GM19397 (cell line): ENCODE measurements around the gene CR1L.
A peak's percentile ranks its signal among the peaks of the same experiment; 100 is the strongest.
"Not testable (repeated sequence)": the region's sequence is repeated elsewhere in the genome, so short reads cannot be mapped to it uniquely, and the experiment has no call there.

Source experiments
- ATAC-seq: cut with Tn5 transposase; IDR thresholded peaks from one replicate; pipeline ENCODE4 v1.9.1; 2021; ENCODE audit warnings: mild to moderate bottlenecking, moderate library complexity; ENCODE audit not compliant: unreplicated experiment

The CR1L gene

DNA sequence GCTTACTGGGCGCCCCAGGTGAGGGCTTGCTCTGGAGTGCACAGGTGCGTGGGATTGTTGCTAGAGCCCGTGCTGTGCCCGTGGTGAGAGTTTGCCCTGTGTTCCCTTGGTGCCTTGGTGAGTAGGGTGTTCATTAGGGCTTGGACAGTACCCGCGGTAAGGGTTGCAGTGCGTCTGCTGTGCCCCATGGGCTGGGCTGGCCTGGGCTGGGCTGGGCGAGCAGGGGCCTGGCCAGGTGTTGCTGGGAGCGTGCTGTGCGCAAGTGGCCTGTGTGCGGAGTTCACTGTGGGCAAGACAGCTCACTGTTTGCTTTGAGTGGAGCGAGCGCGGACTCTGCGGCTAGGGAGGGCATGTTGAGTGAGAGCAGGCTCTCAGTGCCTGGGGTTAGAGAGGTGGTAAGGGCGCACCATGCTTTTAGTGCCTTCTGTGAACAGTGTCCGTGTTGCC is 725 bp downstream of the CR1L start:
- no peak for ATAC-seq

DNA sequence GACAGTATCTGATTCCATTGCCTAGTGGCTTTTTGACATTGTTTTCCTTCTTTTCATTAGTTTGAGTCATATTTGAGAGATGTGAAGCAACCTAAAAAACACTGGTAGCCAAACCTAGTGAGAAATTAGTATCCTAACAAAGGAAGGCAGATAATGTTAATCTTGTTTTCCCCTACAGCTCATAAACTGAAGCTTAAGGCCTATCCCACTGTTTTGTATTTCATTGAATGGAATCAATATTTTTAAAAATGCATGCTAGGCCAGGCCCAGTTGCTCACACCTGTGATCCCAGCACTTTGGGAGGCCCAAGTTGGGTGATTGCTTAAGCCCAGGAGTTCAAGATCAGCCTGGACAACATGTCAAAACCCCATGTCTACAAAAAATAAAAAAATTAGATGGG is 1.2 kb downstream of the CR1L start:
- no peak for ATAC-seq

DNA sequence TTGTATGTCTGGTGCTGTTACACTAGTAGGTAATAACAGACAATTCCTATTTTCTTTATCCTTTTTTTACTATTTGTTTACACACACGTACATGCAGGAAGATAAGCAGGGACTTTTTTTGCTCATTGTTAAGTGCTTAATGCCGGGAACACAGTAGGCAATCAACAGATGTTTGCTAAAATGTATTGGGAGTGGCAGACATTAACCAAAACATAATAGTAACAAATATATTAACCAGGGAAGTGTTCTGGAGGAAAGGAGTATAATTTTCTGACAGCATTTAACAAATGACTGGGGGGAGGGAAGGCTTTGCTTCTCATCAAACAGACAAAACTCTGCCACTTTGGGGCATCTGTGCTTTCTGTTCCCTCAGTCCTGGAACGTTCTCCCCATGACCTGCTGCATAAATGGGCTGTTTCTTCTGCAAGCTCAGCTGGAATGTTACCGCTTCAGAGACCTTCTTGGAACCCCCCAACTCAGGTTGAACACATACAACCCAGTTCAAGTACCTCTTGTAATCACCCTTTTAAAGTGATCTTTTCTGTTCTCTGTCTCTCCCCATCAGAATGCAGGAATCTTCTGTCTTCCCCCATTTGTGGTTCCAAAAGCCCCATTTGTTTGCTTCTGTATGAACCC is 2.1 kb downstream of the CR1L start:
- no peak for ATAC-seq

GRCh38 chr1:207647671-207648333 is 2.9 kb downstream of the CR1L start:
- no peak for ATAC-seq

DNA sequence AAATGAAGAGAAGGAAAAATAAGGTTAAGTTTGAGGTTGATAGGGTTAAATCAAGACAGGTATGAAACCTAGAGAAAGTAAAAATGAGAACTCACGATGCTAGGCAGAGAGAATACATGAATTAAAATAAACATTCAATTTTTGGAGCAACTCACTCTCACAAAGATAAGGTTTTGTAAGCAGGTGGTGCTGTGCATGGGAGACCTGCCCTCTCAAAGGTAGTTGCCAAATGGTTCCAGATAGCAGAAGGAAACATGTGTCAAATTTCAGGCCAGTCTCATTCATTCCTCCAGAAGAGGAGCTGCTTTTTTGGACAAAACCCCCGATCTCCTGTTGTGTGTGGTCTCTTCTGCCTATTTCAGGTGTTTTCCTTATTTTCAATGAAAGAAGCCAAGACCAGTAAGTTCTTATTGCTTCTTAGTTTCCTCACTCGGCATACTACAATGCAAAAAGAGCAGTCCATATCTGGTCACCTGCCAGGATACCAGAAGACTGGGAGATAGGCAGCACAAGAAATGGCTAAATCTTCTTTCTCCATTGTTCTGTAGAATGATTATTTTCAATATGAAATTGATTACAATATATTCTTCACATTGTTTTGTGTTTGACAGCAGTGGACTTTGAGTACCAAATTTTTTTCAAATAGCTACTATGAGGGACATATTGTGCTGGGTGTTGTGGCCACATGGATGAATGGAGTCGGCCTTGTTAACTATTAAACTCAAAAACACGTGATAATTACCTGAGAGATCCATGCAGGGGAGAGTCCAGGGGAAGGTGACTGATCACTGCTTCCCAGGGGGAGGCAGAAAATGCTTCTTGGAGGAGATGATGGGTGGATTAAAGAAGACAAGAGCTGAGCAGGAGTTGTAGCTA is 3.6 kb downstream of the CR1L start:
- ATAC-seq: no peak

DNA sequence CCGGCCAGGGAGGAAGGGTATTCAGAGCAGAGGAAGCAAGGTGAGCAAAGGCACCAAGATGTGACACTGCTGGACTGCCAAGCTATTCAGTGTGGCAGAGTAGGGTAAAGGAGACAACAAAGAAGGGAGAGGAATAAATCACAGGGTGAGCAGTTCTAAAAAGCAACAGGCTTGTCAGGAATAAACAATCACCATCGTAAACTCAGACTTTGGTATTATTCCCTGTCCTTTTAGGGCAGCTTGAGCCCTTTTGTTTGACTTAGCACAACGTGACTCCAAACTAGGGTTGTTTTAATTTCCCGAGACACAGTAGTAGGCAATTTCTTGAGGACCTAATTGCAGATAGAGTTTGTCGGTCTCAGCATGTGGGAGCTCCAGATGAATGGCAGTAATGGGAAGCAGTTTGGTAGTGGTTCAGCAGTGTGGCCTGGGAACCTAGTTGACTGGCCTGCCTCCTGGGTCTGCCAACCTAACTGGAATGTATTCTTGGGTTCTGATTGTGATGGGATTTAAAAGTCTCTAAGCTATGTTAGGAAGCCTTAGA is 4.3 kb downstream of the CR1L start:
- ATAC-seq: no peak

GRCh38 chr1:207649865-207650580 is 5.1 kb downstream of the CR1L start:
- no peak for ATAC-seq

GRCh38 chr1:207651583-207651982 is 6.7 kb downstream of the CR1L start:
- no peak for ATAC-seq

DNA sequence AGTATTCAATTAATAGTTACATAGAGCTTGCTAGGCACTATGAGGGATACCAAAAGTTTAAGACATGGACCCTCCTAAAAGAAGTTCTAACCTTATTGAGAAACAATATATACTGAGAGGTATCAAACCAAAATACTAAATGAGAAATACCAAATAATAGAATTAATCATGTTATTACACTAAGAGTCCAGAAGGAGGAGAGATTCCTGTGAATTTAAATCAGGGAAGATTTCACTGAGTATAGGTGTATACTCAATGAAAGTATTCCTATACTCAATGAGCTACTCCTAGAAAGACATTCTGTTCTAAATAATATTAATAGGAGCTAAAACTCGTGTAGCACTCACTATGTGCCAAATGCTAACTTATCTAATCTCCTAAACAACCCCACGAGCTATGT is 9.4 kb downstream of the CR1L start:
- no peak for ATAC-seq

DNA sequence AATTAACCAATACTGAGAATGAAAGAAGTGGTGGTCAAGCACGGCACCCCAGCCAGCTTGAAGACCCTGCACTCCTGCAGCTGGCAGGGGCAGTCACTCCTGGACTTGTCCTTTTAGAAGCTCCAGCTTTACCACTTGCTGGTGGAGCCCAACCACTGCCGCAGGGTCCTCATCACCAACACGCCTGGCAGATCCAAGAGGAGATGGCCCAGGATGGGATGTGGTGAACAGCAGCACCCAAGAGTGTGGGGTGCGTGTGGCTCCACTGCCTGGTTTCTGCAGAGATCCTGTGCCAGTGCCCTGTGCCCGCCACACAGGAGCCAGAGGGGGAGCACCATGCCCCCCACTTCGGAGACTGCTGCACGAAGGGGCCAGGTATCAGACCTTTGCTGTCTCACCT is 13.5 kb downstream of the CR1L start:
- ATAC-seq: no peak

DNA sequence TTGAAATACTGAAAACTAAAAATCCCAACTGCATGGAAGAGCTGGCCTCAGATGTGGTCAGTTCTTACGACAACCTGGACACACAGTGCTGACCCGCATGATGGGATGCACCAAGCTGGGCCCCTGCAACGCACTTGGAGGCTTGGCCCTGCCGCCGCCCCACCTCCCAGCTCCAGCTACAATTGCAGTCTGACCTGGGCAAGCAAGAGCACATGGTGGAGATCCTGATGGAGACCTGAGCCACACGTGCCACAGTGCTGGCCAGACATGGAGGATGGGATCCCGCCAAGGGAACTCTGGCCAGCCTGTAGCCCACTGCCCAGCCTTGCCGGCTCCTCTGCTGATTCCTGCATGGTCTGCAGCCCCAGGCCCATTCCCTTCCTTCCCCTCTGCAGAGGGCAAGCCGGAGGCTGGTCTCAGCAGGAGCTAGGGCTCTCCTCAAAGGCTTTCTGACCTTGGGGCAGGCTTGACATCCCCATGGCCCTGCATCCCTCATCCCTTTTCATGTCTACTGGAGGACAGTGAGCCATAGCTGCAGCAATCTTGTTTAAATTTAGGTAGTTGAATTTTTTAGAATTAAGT is 14.1 kb downstream of the CR1L start:
- no peak for ATAC-seq

GRCh38 chr1:207659545-207660153 is 14.7 kb downstream of the CR1L start:
- no peak for ATAC-seq

DNA sequence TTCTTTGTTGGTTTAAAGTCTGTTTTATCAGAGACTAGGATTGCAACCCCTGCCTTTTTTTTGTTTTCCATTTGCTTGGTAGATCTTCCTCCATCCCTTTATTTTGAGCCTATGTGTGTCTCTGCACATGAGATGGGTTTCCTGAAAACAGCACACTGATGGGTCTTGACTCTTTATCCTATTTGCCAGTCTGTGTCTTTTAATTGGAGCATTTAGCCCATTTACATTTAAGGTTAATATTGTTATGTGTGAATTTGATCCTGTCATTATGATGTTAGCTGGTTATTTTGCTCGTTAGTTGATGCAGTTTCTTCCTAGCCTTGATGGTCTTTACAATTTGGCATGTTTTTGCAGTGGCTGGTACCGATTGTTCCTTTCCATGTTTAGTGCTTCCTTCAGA is 16.5 kb downstream of the CR1L start:
- ATAC-seq: not testable (repeated sequence)

DNA sequence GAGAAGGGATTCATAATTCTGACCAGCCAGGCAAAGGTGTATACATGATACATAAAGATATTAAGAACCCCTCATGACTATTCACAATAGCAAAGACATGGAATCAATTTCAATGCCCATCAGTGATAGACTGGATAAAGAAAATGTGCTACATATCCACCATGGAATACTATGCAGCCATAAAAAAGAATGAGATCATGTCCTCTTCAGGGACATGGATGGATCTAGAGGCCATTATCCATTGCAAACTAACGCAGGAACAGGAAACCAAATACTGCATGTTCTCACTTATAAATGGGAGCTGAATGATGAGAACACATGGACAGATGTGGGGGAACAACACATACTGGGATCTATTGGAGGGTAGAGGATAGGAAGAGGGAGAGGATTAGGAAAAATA is 21.4 kb downstream of the CR1L start:
- no peak for ATAC-seq

DNA sequence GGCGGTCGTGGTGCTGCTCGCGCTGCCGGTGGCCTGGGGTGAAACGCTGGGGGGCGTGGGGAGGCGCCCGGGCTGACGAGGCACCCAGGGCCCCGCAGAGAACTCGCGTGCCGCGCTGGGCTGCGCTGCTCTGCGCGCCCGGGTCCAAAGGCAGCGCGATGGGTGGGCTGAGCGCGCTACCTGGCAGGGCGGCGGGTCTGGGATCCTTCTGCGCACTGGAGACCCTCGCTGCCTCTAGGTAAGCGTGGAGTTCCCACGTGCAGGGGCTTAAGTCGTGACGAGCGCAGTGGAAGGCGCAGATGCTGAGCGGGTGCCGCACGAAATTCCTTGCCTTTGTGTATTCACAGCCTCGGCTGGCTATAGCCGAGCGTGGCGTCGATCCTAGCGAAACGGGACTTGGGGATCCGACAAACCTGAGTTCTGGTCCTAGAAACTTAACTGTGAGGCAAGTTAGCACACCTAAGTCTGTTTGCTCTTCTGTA is 24.6 kb downstream of the CR1L start:
- peak; percentile 13 for ATAC-seq

GRCh38 chr1:207670192-207670591 is 25.3 kb downstream of the CR1L start:
- peak; percentile 75 for ATAC-seq

DNA sequence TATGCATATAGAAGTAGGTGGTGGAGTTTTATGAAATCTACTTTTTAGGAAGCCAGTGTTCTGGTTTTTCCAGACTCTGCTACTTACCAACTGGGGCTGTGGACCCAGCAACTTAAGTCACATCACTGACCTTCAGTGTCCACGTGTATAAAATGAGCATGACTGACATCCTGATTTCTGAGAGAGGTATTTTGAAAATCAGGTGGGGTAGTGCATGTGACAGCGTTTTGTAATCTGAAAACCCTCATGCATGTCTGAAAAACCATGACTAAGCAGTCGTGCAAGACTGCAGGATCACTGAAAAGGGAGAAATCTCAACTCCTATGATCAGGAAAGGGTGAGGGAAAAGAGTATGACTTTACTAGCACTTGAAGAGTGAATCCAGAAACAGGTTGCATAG is 26.1 kb downstream of the CR1L start:
- no peak for ATAC-seq

DNA sequence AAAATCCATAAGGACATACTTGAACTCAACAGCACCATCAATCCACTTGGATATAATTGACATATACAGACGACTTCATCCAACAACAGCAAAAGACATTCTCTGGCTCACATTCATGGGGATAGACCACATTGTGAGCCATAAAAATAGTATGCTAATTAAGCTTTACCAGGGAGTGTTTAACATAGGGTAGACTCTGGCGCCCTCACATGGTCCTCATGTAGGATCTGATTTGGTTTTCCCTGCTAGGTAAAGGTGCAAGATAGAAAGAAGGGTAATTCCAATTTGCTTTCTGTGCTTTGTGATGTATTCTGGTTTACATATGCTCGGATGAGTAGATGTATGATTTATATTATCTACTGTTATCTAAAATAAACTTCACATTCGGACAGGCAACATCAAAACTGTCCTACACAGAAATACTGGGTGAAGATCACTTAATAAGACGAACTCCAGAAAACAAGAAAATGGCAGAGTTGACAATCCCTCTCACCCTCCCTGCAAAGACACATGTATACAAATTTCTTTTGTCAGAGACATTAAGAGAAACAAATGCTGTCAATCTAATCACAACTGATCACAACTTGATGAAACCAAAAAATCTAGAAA is 27.7 kb downstream of the CR1L start:
- no peak for ATAC-seq

- no peak for ATAC-seq
Measured at GRCh38 chr1:207673399-207673798, 28.5 kb downstream of the CR1L start.

DNA sequence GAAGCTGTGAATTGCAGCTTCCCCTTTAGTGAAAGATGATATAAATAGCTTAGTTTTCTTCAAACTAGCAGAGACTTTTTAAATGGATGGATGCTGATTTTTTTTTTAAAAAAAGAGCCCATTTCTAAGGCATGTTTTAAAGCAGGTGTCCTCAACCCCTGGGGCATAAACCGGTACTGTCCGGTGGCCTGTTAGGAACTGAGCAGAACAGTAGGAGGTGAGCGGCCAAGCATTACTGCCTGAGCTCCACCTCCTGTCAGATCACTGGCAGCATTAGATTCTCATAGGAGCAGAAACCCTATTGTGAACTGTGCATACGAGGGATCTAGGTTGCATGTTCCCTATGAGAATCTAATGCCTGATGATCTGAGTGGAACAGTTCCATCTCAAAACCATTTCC is 31.2 kb downstream of the CR1L start:
- ATAC-seq: no peak
